H9 (cell line): ENCODE results near the gene PITPNM3. TPM values are rescaled to one million over a fixed set of nuclear protein-coding genes. Genes with fewer than 3 reads are reported as not detected.

ENCODE experiments used
- DNase-seq: peaks from one replicate; pipeline ENCODE4 v3.0.0-alpha.2; 2017
- H2AFZ ChIP-seq: one replicate; pipeline ENCODE4 v1.6.1; 2013; ENCODE audit warnings: mild to moderate bottlenecking, low read length, control low read depth, moderate library complexity
- H2AK5ac ChIP-seq: 2 replicates; pipeline ENCODE4 v1.6.1; 2013; ENCODE audit warnings: low read length, control low read depth, mixed read lengths; ENCODE audit not compliant: insufficient read length
- H2BK120ac ChIP-seq: one replicate; pipeline ENCODE4 v1.6.1; 2013; ENCODE audit warnings: low read depth, mild to moderate bottlenecking, low read length, control low read depth, inconsistent platforms; ENCODE audit not compliant: poor library complexity, severe bottlenecking
- H2BK12ac ChIP-seq: 2 replicates; pipeline ENCODE4 v1.6.1; 2013; ENCODE audit warnings: low read length, control low read depth, mixed read lengths, low read depth; ENCODE audit not compliant: insufficient read length
- H2BK15ac ChIP-seq: 2 replicates; pipeline ENCODE4 v1.6.1; 2013; ENCODE audit warnings: low read depth, low read length, control low read depth
- H2BK20ac ChIP-seq: one replicate; pipeline ENCODE4 v1.6.1; 2013; ENCODE audit warnings: low read depth, mild to moderate bottlenecking, low read length, control low read depth, inconsistent platforms; ENCODE audit not compliant: poor library complexity, severe bottlenecking
- H2BK5ac ChIP-seq: 2 replicates; pipeline ENCODE4 v1.6.1; 2013; ENCODE audit warnings: low read length, control low read depth, mixed read lengths; ENCODE audit not compliant: insufficient read length
- H3K14ac ChIP-seq: 2 replicates; pipeline ENCODE4 v1.6.1; 2013; ENCODE audit warnings: low read length, control low read depth; ENCODE audit not compliant: insufficient read depth
- H3K18ac ChIP-seq: 2 replicates; pipeline ENCODE4 v1.6.1; 2013; ENCODE audit warnings: low read depth, mild to moderate bottlenecking, mixed read lengths, low read length, control low read depth; ENCODE audit not compliant: insufficient read length
- H3K23ac ChIP-seq: 2 replicates; pipeline ENCODE4 v1.6.1; 2013; ENCODE audit warnings: low read length, control low read depth, mixed read lengths, low read depth; ENCODE audit not compliant: insufficient read length
- H3K23me2 ChIP-seq: 2 replicates; pipeline ENCODE4 v1.6.1; 2013; ENCODE audit warnings: low read depth, mild to moderate bottlenecking, mixed read lengths, low read length, control low read depth; ENCODE audit not compliant: insufficient read length, poor library complexity, severe bottlenecking
- H3K27ac ChIP-seq: 2 replicates; pipeline ENCODE4 v1.5.1; 2013; ENCODE audit warnings: low read length, control low read depth, mixed read lengths, low read depth; ENCODE audit not compliant: insufficient read length
- H3K27me3 ChIP-seq: 2 replicates; pipeline ENCODE4 v1.6.1; 2013; ENCODE audit warnings: low read length, control low read depth, inconsistent platforms; ENCODE audit not compliant: insufficient read depth
- H3K4ac ChIP-seq: 2 replicates; pipeline ENCODE4 v1.6.1; 2013; ENCODE audit warnings: low read depth, mild to moderate bottlenecking, control low read depth, inconsistent platforms, low read length, moderate library complexity
- H3K4me1 ChIP-seq: 2 replicates; pipeline ENCODE4 v1.6.1; 2013; ENCODE audit warnings: low read length, control low read depth, inconsistent platforms; ENCODE audit not compliant: insufficient read depth
- H3K4me2 ChIP-seq: 2 replicates; pipeline ENCODE4 v1.6.1; 2013; ENCODE audit warnings: low read length, control low read depth, mixed read lengths; ENCODE audit not compliant: insufficient read length, insufficient read depth
- H3K56ac ChIP-seq: 2 replicates; pipeline ENCODE4 v1.6.1; 2013; ENCODE audit warnings: low read depth, mild to moderate bottlenecking, mixed read lengths, low read length, control low read depth; ENCODE audit not compliant: insufficient read length
- H3K79me1 ChIP-seq: 2 replicates; pipeline ENCODE4 v1.6.1; 2013; ENCODE audit warnings: low read depth, mild to moderate bottlenecking, moderate library complexity, low read length, control low read depth, inconsistent platforms; ENCODE audit not compliant: insufficient read depth, poor library complexity, severe bottlenecking
- H3K79me2 ChIP-seq: 2 replicates; pipeline ENCODE4 v1.6.1; 2013; ENCODE audit warnings: low read length, control low read depth, inconsistent platforms; ENCODE audit not compliant: insufficient read depth
- H3K9ac ChIP-seq: 2 replicates; pipeline ENCODE4 v1.6.1; 2013; ENCODE audit warnings: low read length, control low read depth, mixed read lengths; ENCODE audit not compliant: insufficient read length; ENCODE audit errors: extremely low read depth
- H3K9me3 ChIP-seq: one replicate; pipeline ENCODE4 v1.6.1; 2013; ENCODE audit warnings: low read depth, low read length, inconsistent platforms; ENCODE audit not compliant: control insufficient read depth
- H3T11ph ChIP-seq: one replicate; pipeline ENCODE4 v1.6.1; 2013; ENCODE audit warnings: mild to moderate bottlenecking, low read length, control low read depth, inconsistent platforms
- H4K20me1 ChIP-seq: one replicate; pipeline ENCODE4 v1.6.1; 2013; ENCODE audit not compliant: control insufficient read depth, insufficient read length, insufficient read depth
- H4K5ac ChIP-seq: 2 replicates; pipeline ENCODE4 v1.6.1; 2013; ENCODE audit warnings: low read depth, mild to moderate bottlenecking, mixed read lengths, low read length, control low read depth; ENCODE audit not compliant: insufficient read length
- H4K8ac ChIP-seq: replicated peaks from 2 replicates; pipeline ENCODE4 v1.6.1; 2013; ENCODE audit warnings: low read length, control low read depth, mixed read lengths, low read depth; ENCODE audit not compliant: insufficient read length
- H4K91ac ChIP-seq: 2 replicates; pipeline ENCODE4 v1.6.1; 2013; ENCODE audit warnings: low read depth, mild to moderate bottlenecking, moderate library complexity, mixed read lengths, low read length, control low read depth; ENCODE audit not compliant: insufficient read length
- H3K27ac Mint-ChIP-seq, 3 experiments: 2 replicates in 2 of 3; 3 replicates in 1 of 3; pipeline ENCODE4 v1.8.0; 2020 to 2021; ENCODE audit warnings: mixed read lengths in 3 of 3, mild to moderate bottlenecking in 1 of 3, moderate library complexity in 1 of 3
- H3K27me3 Mint-ChIP-seq: 2 replicates; pipeline ENCODE4 v1.8.0; 2021; ENCODE audit warnings: low read depth, mild to moderate bottlenecking, moderate library complexity, mixed read lengths
- H3K36me3 Mint-ChIP-seq, 3 experiments: 2 replicates in 2 of 3; 3 replicates in 1 of 3; pipeline ENCODE4 v1.8.0; 2020 to 2021; ENCODE audit warnings: low read depth in 3 of 3, mixed read lengths in 3 of 3; ENCODE audit not compliant: insufficient read depth in 1 of 3
- H3K4me1 Mint-ChIP-seq, 2 experiments: 2 replicates each; pipeline ENCODE4 v1.8.0; 2020; ENCODE audit warnings: mixed read lengths in 2 of 2
- H3K4me3 Mint-ChIP-seq, 2 experiments: 2 replicates in 1 of 2; 3 replicates in 1 of 2; pipeline ENCODE4 v1.8.0; 2020 to 2021; ENCODE audit warnings: mild to moderate bottlenecking in 2 of 2, mixed read lengths in 2 of 2, moderate library complexity in 1 of 2
- H3K9me3 Mint-ChIP-seq, 2 experiments: 2 replicates in 1 of 2; 3 replicates in 1 of 2; pipeline ENCODE4 v1.8.0; 2020; ENCODE audit warnings: mild to moderate bottlenecking in 2 of 2, mixed read lengths in 2 of 2, moderate library complexity in 1 of 2
- WGBS: extraction: QIAGEN DNeasy Blood & Tissue Kit; methylation state at CpG from one replicate; pipeline ENCODE4 v1.1.7; 2013; ENCODE audit warnings: missing lambda C conversion rate, low lambda C conversion rate, mixed read lengths; ENCODE audit not compliant: insufficient read length; ENCODE audit errors: extremely low coverage; 5-methylcytosine and 5-hydroxymethylcytosine counted together
- total RNA-seq: library from RNA; stranded (reverse); gene quantifications from 2 replicates; pipeline ENCODE4 v1.2.1, GENCODE V29; 2021
- TF ChIP-seq, protein P1 (sequence below): fragments of 200-600 bp; sonication (generic); conservative IDR thresholded peaks from 3 replicates; pipeline ENCODE4 v1.8.0; 2021; ENCODE audit warnings: antibody characterized with exemption, mild to moderate bottlenecking

The PITPNM3 gene
- total RNA-seq, 1 experiment from 2014 or later: 3.4 TPM

DNA sequence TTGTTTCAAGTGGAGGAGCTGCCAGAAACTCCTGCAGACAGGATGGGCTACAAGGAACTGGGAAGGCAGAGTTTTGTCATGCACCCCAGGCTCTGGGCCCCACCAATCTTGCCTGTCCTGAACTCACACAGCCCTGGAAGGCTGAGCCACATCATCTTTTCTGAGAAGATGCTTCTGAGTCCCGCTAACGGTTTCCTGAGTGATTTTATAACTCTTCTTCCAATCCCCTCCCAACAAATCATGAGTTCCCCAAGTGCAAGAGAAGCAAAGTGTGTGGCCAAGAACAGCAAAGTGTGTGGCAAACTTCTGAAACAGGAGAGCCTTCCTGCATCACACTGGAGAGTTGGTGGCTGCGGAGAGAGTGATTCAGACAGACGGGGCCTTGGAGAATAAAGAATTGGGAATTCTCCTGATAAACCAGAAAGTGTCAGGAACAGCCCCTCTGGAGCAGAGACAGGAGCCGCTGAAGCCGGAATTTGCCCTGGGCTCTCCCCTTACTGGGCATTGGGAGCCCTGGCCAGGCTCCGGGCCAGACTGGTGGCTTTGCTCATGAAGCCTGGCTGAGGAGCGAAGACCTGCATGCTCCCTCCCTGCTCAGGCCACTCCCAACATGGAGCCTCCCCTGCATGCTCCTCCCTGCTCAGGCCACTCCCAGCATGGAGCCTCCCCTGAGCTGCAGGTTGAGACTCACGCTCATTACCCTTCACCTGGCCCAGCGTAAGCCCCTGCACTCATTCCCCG is 47.2 kb downstream of the PITPNM3 start:
- Histone ChIP-seq H4K91ac (no peak overlapping the region), H3K56ac (no peak overlapping the region), H3K18ac (no peak overlapping the region), H3K79me1 (no peaks in the 10 kb centered on the region), H4K20me1 (no peaks in the 10 kb centered on the region), H3K4me1 (peaks cover 2% of the 10 kb centered on the region; the same call in 1 of the 2 replicates), H2BK15ac (no peak overlapping the region; the same call in 1 of the 2 replicates), H3K27ac (no peak overlapping the region), H2BK5ac (no peak overlapping the region), H4K8ac (no peak overlapping the region), H2AK5ac (no peak overlapping the region), H3K4ac (no peak overlapping the region), H3K4me2 (no peak overlapping the region), H3K9ac (no peak overlapping the region), H3K23me2 (no peaks in the 10 kb centered on the region), H2BK120ac (no peak overlapping the region), H3K14ac (no peak overlapping the region; the same call in 1 of the 2 replicates), H3K9me3 (no peaks in the 10 kb centered on the region), H2BK12ac (no peak overlapping the region), H3K23ac (no peak overlapping the region), H3T11ph (no peak overlapping the region), H3K79me2 (no peaks in the 10 kb centered on the region), H2BK20ac (no peak overlapping the region), H4K5ac (no peak overlapping the region), H3K27me3 (no peaks in the 10 kb centered on the region), H2AFZ (no peak overlapping the region)
- no CpG with 5 or more reads among the region's 11 CpGs for WGBS
- TF ChIP-seq, protein P1, sequence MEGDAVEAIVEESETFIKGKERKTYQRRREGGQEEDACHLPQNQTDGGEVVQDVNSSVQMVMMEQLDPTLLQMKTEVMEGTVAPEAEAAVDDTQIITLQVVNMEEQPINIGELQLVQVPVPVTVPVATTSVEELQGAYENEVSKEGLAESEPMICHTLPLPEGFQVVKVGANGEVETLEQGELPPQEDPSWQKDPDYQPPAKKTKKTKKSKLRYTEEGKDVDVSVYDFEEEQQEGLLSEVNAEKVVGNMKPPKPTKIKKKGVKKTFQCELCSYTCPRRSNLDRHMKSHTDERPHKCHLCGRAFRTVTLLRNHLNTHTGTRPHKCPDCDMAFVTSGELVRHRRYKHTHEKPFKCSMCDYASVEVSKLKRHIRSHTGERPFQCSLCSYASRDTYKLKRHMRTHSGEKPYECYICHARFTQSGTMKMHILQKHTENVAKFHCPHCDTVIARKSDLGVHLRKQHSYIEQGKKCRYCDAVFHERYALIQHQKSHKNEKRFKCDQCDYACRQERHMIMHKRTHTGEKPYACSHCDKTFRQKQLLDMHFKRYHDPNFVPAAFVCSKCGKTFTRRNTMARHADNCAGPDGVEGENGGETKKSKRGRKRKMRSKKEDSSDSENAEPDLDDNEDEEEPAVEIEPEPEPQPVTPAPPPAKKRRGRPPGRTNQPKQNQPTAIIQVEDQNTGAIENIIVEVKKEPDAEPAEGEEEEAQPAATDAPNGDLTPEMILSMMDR: no peak
- peak; percentile 75 for DNase-seq
- Mint-ChIP-seq H3K9me3 (peaks cover under 1 to 1% of the 10 kb centered on the region in 2 experiments; a peak in 4 of 5 replicates), H3K36me3 (peaks cover 0 to under 1% (median 0%) of the 10 kb centered on the region in 3 experiments; a peak in 1 of 7 replicates), H3K27me3 (peaks cover 7% of the 10 kb centered on the region), H3K4me3 (no peak overlapping the region), H3K4me1 (peaks cover 4% of the 10 kb centered on the region in 2 experiments), H3K27ac (no peak overlapping the region)
